ENCODE data around the gene PCK1. TPM values are rescaled to one million over a fixed set of nuclear protein-coding genes. Genes with fewer than 3 reads are reported as not detected.
A peak's percentile ranks its signal among the peaks of the same experiment; 100 is the strongest.

Gene PCK1
- total and polyA plus RNA-seq, 2 of the 13 experiments (the other 11 are each of a cell fraction or from before 2014, with no cell fraction given): 6.5 to 12.6 TPM

DNA sequence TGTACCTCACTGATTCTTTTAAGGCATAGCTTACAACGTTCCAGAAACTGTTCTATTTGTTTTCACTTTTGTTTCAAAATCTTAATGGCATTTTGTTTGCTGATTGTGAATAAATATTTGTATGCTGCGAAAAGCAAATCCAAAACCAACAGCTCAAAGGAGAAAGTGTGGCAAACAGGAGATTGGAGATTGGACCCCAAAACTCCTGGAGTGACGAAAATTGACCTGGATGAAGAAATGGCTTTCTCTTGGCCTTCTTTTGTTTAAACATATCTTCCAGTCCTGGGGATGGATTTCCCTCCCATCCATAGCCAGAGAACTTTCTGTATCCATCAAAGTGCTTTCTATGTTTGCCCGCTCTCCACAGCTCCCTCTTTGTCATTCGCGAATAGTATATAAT lies 33.2 kb upstream of the PCK1 start (continued):
- TF ChIP-seq, protein P1, sequence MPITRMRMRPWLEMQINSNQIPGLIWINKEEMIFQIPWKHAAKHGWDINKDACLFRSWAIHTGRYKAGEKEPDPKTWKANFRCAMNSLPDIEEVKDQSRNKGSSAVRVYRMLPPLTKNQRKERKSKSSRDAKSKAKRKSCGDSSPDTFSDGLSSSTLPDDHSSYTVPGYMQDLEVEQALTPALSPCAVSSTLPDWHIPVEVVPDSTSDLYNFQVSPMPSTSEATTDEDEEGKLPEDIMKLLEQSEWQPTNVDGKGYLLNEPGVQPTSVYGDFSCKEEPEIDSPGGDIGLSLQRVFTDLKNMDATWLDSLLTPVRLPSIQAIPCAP (CRISPR knock-in tag; IDR thresholded peaks at IDR 0.05; ENCODE audit: low read depth): no peak
- no peak for TF ChIP-seq MXD4 (CRISPR knock-in tag; IDR thresholded peaks at IDR 0.05)
- 0 out of 2 replicates have a peak, but pooled peaks have one; percentile 54 for TF ChIP-seq ZNF503 (CRISPR knock-in tag; IDR thresholded peaks at IDR 0.05)
- peak; percentile 40; the same call in 1 of the 2 replicates for TF ChIP-seq DPF2 (CRISPR knock-in tag; IDR thresholded peaks at IDR 0.05; ENCODE audit: borderline replicate concordance, low read depth)
- peak; percentile 66 for TF ChIP-seq RXRB (CRISPR knock-in tag; IDR thresholded peaks at IDR 0.05; ENCODE audit: borderline replicate concordance)
- TF ChIP-seq NR2F6 (IDR thresholded peaks at IDR 0.05): peak; percentile 60
- TF ChIP-seq NR2F6 (CRISPR knock-in tag; IDR thresholded peaks at IDR 0.05): peak; percentile 41
- no peak for TF ChIP-seq RBM22 (optimal IDR thresholded peaks at IDR 0.05; ENCODE audit: low read length)
- TF ChIP-seq ZNF180 (CRISPR knock-in tag; IDR thresholded peaks at IDR 0.05; ENCODE audit: borderline replicate concordance, low read depth): no peak
- TF ChIP-seq ELF3 (CRISPR knock-in tag; IDR thresholded peaks at IDR 0.05): peak; percentile 23; the same call in 1 of the 2 replicates
- TF ChIP-seq TCF7 (IDR thresholded peaks at IDR 0.05; ENCODE audit: low read depth): peak; percentile 82
- TF ChIP-seq TFDP1 (CRISPR knock-in tag; IDR thresholded peaks at IDR 0.05; ENCODE audit: borderline replicate concordance): no peak
- TF ChIP-seq, protein P2, sequence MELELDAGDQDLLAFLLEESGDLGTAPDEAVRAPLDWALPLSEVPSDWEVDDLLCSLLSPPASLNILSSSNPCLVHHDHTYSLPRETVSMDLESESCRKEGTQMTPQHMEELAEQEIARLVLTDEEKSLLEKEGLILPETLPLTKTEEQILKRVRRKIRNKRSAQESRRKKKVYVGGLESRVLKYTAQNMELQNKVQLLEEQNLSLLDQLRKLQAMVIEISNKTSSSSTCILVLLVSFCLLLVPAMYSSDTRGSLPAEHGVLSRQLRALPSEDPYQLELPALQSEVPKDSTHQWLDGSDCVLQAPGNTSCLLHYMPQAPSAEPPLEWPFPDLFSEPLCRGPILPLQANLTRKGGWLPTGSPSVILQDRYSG (CRISPR knock-in tag; IDR thresholded peaks at IDR 0.05): no peak
- TF ChIP-seq FOXA3 (CRISPR knock-in tag; IDR thresholded peaks at IDR 0.05): peak; percentile 88
- TF ChIP-seq ETV5 (CRISPR knock-in tag; IDR thresholded peaks at IDR 0.05; ENCODE audit: borderline replicate concordance): peak; percentile 39; the same call in 1 of the 2 replicates
- TF ChIP-seq POLR2AphosphoS5 (IDR thresholded peaks at IDR 0.05; ENCODE audit: low read depth, low read length): no peak
- peak in 1 of 2 experiments; percentile 71; a peak in 1 of 4 replicates for TF ChIP-seq KLF16 (CRISPR knock-in tag; IDR thresholded peaks at IDR 0.05)
- peak in 1 of 2 experiments; percentile 48; a peak in 1 of 4 replicates for TF ChIP-seq ATF4 (CRISPR knock-in tag; IDR thresholded peaks at IDR 0.05)
- peak; percentile 64; the same call in 1 of the 2 replicates for TF ChIP-seq ZNF609 (CRISPR knock-in tag; IDR thresholded peaks at IDR 0.05; ENCODE audit: borderline replicate concordance)
- TF ChIP-seq ZNF124 (CRISPR knock-in tag; IDR thresholded peaks at IDR 0.05): no peak
